ENCODE data around the gene ALDH4A1.

Gene ALDH4A1

DNA sequence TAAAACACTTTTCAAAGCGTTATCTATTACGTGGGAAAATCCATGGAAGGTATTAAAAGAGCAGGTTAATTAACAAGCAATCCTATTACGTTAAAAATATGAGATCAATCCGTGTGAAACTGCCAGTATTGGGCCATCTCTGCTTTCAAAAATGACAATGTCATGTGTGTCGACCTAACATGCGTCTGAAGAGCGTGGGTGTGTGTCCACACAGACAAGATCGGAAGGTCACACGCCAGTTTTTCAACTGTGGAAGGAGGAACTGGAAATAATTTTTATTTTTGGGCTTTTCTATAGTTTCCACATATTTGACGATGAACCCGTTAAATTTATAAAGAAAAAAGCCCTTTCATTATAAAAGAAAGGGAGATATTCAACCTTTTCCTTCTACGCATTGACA, 17.6 kb upstream of the ALDH4A1 start:
- FAIRE-seq (no peak), DNase-seq (ENCODE audit: insufficient read length) (no peak)
- no peak for TF ChIP-seq POLR2AphosphoS5 (IDR thresholded peaks at IDR 0.05; ENCODE audit: low read depth, low read length)
- TF ChIP-seq TAF1 (IDR thresholded peaks at IDR 0.05; ENCODE audit: borderline replicate concordance, low read depth, low read length) = no peak
- no peak for TF ChIP-seq POLR2A (IDR thresholded peaks at IDR 0.05; ENCODE audit: low read depth, low read length)

DNA sequence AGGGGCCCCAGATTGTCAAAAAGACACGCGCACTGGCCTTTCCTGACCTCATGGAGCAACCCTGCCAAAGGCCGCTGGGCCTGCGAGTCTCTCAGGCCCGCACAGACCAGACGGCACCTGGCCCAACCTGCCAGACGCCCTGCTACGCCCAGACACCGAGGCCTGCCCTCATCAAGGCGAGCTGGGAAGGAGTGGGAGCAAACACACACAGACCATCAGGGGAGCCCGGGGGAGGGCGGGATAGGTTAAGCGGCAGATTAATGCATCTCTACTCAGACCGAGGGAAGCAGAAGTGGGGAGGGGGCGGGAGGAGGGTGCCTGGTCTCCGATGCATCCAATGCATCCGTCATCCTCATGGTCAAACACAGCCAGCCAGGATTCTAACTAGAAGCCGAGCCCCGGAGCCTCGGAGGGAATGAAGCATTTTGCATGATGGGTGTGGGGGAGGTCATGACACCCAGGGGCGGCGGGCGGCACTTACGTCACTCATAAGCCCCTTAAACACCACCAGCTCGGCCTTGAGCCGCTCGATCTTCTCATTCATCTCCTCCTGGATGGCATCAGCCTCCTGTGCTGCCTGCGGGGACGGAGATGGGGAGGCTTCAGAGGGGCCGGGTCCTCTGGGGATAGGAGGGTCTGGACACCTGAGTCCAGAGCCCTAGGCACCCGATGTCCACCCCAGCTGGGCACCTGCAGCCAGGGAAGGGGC, 17.0 kb upstream of the ALDH4A1 start:
- FAIRE-seq (no peak), DNase-seq (ENCODE audit: insufficient read length) (no peak)
- TF ChIP-seq POLR2A (IDR thresholded peaks at IDR 0.05; ENCODE audit: low read depth, low read length) (no peak), POLR2AphosphoS5 (IDR thresholded peaks at IDR 0.05; ENCODE audit: low read depth, low read length) (no peak), TAF1 (IDR thresholded peaks at IDR 0.05; ENCODE audit: borderline replicate concordance, low read depth, low read length) (no peak)

DNA sequence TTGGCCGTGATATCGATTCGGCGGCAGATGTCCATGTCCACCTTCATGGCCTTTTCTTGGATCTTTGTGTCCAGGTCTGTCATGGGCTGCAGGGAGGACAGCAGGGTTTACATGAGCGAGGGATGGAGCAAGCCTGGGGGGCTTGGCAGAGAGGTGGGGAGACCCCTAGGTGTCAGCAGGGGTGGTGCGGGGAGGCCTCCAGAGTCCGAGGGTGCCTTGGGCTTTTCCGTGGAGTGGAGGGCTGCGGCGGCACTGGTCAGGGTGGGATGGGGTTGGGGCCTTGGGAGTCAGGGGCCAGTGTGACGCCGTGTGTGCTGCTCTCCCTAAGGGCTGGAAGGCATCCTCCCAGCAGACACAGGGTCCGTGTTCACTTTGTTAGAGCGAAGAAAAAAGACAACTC, 16.1 kb upstream of the ALDH4A1 start:
- FAIRE-seq (no peak), DNase-seq (ENCODE audit: insufficient read length) (no peak)
- TF ChIP-seq POLR2A (IDR thresholded peaks at IDR 0.05; ENCODE audit: low read depth, low read length) (no peak), POLR2AphosphoS5 (IDR thresholded peaks at IDR 0.05; ENCODE audit: low read depth, low read length) (no peak), TAF1 (IDR thresholded peaks at IDR 0.05; ENCODE audit: borderline replicate concordance, low read depth, low read length) (no peak)

DNA sequence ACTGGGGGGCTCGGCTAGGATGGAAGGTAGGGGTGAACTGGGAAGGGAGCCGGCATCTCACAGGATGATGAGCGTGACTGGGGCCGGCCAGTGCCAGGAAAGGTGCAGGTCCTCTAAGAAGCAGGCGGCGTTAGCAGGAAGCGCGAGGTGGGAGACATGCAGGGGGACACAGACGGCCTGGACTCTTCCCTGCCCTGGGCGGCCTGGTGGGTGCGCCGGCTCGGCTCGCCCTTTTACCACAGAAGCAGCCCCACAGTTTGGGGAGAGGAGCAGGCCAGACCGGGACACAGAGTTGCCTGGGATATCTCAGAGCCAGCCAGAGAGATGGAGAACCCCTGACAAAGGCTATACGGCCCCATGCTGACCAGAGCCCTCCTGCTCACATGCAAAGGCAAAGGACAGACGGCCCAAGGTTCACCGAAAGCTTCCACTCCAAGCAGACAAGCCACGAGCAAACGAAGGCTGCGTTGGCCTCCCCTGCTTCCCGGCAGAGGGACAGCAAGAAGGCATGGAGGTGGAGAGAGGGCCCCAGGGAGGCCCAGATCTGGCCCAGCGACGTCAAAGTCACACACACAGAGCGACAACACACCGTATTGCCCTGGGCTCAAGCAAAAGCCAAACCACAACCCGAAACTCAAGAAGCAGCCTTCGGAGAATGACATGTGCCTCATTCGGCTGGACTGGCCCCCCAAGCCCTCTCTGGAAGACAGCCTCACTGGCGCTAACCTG, 14.9 kb upstream of the ALDH4A1 start:
- FAIRE-seq (no peak), DNase-seq (ENCODE audit: insufficient read length) (no peak)
- TF ChIP-seq POLR2AphosphoS5 (IDR thresholded peaks at IDR 0.05; ENCODE audit: low read depth, low read length) (no peak), TAF1 (IDR thresholded peaks at IDR 0.05; ENCODE audit: borderline replicate concordance, low read depth, low read length) (no peak), POLR2A (IDR thresholded peaks at IDR 0.05; ENCODE audit: low read depth, low read length) (no peak)

DNA sequence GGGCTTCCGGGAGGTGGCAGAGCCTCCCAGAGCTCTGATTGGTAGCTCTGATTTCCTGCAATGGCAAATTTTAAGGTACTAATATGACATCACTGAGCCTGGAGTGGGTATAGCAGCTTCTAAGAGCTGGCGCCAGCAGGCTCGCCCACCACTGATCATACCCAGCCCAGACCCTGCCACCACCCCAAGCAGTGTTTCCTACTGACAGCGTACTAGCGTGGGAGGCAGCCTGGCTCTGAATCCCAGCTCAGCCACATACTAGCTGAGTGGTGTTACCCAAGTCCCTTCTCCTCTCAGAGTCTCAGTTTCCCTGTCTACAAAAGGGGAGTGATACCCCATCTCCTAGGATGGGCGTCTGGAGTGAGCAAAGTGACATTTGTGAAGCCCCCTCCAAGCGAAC, 13.0 kb upstream of the ALDH4A1 start:
- DNase-seq (ENCODE audit: insufficient read length) (no peak), FAIRE-seq (no peak)
- no peak for TF ChIP-seq POLR2A (IDR thresholded peaks at IDR 0.05; ENCODE audit: low read depth, low read length)
- no peak for TF ChIP-seq POLR2AphosphoS5 (IDR thresholded peaks at IDR 0.05; ENCODE audit: low read depth, low read length)
- TF ChIP-seq TAF1 (IDR thresholded peaks at IDR 0.05; ENCODE audit: borderline replicate concordance, low read depth, low read length) = no peak

DNA sequence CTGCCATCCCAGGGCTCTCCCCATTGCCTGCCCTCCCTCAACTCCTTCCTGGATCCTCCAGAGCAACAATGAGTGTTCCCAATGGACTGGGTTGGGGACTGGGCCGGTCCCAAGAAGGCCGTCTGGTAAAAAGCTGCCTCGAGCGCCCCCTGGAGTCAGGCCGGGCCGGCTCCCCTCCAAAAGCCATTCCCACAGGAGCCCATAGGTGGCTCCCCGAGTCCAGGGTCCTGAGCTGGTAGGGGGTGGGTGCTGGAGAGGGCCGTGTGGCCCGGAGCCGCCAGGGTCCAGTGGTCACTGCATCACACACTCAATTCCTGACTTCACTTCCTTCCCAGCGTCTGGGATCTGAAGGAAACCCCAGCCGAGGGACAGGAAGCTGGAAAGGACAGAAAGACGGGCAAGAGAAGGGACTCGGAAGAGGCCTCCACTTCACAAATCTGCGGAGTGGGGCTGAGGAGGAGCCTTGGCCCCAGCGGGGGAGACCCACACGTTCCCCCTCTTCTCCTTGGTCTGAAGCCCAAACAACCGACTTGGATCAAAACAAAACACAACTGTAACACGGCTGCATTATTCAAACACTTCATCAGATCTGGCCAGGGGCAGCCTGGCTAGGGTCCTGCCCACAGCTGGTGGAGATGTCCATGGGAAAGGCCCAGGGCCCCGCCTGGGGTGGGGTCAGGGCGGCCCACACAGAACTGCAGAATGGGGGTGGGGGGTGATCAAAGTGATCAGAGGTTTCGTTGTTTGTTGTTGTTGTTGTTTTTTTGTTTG, 10.9 kb upstream of the ALDH4A1 start:
- FAIRE-seq (peak; percentile 74), DNase-seq (ENCODE audit: insufficient read length) (peak; percentile 96)
- TF ChIP-seq POLR2AphosphoS5 (IDR thresholded peaks at IDR 0.05; ENCODE audit: low read depth, low read length) = no peak

DNA sequence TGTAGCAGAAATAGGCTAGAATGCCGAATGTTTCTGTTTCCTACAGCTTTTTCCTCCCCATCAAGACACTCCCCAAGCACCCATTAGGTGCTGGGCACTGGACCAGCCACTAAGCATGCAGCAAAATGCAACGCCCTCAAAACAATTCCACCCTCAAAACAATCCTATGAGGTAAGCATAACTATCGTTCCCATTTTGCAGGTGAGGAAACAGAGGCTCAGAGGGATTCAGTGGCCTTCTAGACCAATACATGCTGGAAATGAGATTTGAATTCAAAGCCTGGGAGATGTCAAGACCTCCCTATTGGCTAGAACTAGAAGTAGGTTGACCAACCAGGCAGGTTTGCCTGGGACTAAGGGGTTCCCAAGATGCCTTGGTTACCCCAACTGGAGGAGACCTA, 10.2 kb upstream of the ALDH4A1 start:
- no peak for FAIRE-seq
- DNase-seq (ENCODE audit: insufficient read length) = no peak
- TF ChIP-seq POLR2AphosphoS5 (IDR thresholded peaks at IDR 0.05; ENCODE audit: low read depth, low read length) = no peak
- no peak for TF ChIP-seq TAF1 (IDR thresholded peaks at IDR 0.05; ENCODE audit: borderline replicate concordance, low read depth, low read length)
- TF ChIP-seq POLR2A (IDR thresholded peaks at IDR 0.05; ENCODE audit: low read depth, low read length) = no peak

DNA sequence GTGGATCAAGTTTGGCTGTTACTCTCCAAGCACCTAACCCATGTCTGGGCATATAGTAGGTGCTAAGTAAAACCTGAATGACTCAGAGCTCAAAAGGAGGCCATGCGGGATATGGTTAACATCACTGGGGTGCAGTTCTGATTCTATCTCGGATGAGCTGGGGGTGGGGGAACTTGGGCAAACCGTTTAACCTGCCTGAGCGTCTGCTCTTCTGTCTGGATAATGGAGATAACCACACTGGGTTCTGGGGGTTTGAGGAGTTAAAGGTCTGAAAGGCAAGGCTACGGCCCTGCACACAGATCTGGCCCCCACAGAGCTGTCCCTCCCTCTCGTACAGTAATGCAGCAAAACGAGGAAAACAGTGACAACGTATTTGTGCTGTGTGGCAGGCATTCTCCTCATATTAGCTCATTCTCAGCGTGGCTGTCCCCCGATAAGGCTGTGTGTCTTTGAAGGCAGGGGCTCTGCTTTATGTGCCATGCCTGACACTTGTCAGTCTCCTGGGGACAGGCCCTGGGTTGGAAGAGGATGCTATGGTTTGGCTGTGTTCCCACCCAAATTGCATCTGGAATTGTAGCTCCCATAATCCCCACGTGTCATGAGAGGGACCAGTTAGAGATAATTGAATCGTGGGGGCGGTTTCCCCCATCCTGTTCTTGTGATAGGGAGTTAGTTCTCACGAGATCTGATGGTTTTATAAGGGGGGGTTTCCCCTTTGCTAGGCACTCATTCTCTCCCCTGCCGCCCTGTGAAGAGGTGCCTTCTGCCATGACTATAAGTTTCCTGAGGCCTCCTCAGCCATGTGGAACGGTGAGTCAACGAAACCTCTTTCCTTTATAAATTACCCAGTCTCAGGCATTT, 6.8 kb upstream of the ALDH4A1 start:
- DNase-seq (ENCODE audit: insufficient read length) (no peak), FAIRE-seq (no peak)
- TF ChIP-seq TAF1 (IDR thresholded peaks at IDR 0.05; ENCODE audit: borderline replicate concordance, low read depth, low read length) (no peak), POLR2A (IDR thresholded peaks at IDR 0.05; ENCODE audit: low read depth, low read length) (no peak), POLR2AphosphoS5 (IDR thresholded peaks at IDR 0.05; ENCODE audit: low read depth, low read length) (no peak)

DNA sequence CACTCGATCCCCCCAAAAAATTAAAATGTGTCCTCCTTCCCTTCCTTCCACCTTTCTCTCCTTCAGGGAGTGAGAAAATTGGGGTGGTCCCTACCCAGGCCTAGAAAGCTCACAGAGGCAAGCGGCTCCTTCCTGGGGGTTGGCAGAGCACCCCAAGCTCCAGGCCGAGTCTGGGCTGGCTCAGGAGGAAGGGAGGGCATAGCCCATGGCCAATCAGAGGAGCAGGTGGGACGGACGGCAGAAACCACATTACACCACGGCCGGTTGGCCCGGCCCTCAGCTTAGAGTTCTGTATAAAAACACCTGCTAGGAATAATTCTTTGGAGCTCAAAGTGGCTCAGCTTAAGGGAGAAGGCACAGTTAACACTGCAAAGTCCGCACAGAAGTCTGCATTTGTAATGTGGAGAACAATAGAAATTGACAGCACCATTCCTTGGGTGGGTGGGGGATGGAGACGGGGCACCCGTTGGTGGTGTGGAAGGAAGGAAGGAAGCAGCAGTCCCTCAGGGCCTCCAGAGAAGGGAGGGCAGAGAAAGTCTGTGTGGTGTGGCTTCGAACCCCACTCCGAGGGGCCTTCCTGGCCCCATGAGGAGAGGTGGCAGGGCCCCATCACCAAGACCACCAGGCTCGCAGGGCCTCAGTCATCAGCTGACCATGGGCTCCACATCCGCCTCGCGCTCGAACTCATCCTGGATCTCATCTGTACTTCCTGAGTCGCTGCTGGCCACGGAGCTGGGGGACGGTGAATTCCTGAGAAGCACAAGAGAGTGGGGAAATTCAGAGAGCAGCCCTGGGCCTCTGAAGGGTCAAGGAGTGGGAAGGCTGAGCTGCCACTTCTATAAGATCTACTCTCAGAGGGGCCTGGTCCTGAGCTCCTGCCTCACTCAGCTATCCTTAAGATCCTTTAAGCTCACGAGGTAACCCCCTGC, 5.8 kb upstream of the ALDH4A1 start:
- DNase-seq (ENCODE audit: insufficient read length) = no peak
- TF ChIP-seq POLR2AphosphoS5 (IDR thresholded peaks at IDR 0.05; ENCODE audit: low read depth, low read length) = no peak
- TF ChIP-seq POLR2A (IDR thresholded peaks at IDR 0.05; ENCODE audit: low read depth, low read length) = no peak
- TF ChIP-seq TAF1 (IDR thresholded peaks at IDR 0.05; ENCODE audit: borderline replicate concordance, low read depth, low read length) = no peak
- FAIRE-seq = peak; percentile 40
